ENCODE measurements around the gene ZMYND10.

ZMYND10 gene

DNA sequence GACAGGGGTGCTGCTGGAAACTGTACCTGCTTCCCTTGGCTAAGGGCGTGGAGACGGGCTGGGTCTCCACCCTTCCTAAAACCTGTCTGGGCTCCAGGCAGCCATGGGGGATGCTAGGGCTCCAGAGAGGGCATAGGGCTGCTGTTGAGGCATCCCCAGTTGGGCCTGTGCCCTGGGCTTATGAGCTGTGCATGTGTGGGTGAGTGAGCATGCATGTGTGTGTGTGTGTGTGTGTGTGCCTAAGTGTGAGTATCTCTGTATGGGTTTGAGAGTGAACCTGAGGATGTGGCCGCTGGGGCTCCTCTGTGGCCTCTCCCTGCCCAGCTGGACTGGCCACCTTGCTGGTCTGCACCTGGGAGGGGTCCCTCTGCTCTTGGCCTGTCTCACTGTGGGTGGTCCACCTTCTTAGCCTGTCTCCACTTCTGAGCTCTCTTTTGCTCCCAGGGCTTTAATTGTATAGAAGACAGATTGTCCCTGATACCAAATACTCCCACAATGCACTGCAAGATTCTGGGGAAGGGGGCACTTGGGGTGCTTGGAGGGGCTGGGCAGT, 25.7 kb upstream of the ZMYND10 start:
- DNase-seq, result no peak

DNA sequence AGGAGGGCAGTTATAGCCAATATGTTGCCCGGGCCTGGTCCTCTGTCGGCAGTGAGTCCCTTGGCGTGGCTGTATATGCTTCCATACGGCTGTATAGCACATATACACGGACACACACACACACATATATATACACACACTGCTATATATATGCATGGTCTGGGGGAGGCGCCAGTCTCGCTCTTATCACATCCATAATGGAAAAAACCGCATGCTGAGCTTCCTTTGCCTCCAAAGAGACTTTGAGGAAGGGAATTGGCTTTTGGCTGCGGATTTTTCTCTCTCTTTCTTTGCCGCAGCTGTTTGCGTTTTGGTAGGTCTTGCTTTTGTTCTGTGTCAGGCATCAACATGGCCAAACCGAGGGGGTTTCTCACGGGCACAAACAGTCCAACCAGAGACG, 25.1 kb upstream of the ZMYND10 start:
- no peak for DNase-seq

DNA sequence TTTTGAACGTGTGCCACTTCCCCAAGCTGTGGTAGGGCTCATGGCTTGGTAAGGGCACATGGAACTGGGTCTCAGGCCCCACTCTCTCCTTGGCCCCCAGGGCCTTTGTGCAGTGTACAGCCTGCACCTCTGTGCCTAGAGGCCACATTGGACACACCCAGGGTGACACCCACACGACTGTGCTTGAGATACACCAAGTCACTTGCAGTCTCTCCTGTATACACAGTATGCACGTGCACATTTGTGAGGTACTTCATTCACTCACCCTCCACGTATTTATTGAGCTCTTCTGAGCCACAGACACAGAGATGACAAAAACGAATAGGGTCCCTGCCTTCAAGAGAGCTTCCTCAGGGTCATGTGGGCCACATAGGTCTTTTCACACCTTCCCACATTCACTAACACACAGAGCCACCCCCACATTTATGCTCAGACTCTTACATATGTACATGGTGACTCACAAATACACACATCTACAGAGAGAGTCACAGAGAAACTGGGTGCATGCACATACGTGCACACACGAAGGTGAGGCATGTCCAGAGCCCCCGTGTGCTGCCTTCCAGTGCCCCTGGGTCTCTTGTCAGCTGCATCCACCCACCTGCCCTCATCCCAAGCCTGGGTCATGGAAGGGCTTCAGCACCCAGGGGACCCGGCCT, 23.6 kb upstream of the ZMYND10 start:
- DNase-seq, result no peak

DNA sequence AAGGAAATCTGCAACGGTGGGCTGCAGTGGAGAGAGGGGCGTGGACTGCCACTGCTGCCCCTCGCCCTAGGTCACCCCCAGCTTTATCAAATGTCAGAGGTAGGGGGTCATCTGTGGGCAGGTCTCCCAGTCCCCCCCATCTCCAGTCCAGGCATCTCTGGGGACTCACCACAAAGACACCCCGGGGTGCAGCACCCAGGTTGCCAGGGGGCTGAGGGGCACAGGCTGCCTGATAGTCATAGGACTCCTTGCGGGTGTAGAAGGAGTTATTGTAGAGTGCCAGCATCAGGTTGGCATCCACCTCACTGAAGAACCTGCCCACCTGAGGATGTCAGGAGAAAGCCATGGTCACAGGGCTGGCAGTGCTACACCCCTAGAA, 20.3 kb upstream of the ZMYND10 start:
- no peak for DNase-seq

DNA sequence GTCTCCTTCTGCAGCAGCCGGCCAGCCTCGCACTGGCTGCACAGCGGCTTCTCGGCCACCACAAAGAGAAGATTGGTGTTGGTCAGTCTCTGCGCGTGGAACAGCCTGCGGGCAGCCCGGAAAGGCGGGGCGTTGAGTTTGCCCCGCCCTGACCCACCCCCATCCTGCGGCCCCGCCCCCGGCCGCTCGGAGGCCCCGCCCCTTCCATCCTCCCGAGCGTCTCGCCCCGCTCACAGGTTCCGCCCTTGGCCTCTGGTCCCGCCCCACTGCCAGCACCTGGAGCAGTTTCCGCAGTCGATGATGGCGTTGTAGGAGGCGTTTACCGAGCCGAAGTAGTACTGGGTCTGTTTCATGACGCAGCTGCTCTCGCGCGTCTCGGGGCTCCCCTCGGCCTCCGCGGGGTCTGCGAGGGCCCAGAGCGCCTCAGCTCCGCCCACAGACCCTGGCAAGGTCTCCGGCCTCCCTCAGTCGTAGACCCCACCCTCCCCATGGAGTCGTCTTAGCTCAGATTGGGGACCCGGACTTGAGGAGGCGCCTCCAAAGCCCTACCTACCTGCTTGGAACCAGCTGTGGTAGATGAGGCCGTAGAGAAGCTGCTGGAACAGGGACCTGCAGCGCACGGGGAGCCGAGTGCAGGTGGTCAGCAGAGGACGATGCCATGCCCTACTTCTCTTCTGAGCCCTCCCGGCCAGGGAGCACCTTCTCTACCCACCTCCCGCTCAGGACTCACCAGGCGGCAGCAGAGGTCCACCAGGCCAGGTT, 19.7 kb upstream of the ZMYND10 start:
- peak in 54 of 56 donors; percentile 12 to 88 (median 62) for DNase-seq

DNA sequence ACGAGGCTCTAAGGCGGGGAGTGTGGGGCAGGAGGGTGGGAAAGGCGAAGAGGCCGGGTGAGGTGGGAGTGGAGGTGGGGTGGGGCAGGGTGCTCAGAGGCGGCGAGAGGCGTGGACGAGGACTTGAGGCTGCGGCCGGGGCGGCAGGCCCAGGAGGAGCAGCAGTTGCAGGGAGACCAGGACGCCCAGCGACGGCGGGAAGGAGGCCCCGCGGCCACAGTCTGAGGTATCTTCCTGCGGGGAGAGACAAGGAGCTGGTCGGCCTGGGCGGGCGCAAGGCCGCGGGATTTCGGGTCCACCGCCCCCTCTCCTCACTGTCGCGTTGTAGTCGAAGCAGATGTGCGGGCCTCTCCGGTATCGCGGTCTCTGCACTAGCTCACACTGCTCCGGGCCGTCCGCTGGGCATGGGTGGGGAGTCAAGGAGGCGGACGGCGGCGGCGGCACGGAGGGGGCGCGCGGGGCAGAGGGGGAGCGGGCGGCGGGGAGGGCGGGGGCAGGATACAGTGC, 19.1 kb upstream of the ZMYND10 start:
- DNase-seq, result no peak

DNA sequence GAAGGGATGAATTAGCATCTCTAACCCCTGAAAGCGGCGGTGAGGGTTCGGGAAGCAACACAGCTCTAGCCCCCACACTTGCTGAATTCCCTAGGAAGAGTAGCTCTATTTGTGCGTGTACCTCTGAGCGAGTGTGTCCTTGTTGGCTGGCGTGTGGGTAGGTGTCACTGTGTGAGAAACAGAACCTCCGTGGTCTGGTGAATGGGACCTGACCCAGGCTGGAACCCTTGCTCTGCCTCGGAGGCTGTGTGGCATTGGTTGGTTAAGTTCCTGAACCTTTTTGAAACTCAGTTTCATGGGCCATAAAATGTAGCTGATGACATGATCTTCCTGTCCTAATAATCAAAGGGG, 14.2 kb upstream of the ZMYND10 start:
- no peak for DNase-seq

DNA sequence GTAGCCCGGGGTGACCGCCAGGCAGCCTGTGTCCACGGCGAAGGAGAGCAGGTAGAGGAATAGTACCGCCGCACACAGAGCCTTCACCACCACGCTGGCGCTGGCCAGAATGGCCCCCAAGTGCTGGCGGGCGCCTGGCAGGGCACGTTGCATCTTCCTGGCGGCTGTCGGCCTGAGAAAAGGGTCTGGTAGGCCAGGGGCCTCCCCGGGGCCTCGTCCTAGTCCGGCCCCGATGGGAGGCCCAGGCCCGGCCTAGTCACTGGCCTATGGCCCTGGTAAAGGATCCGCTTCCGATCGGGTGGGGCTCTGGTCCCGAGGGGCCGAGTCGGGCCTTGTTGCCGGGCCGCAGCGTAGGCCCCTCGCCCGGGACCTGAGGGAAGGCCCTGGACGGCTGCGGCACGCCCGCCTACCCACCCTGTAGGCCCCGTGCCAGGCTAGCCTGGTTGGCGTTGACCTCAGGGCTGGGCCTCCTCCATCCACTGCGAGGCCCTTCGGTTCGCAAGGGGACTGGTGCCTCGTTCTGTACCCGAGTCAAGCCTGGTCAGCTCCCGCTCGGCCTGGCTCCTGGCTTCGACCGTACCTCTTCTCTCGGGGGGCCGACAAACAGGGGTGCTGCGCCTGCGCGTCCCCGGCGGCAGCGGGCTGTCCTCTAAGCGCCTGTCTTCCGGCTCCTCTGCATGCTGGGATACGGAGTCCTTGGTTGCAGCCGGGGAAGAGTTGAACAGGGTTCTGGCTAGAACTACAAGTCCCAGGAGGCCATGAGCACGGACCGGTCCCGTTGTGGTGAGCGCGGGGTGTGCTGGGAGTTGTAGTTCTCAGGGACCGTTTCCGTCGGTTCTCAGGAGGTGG, 13.6 kb upstream of the ZMYND10 start, which contains the start of gene TMEM115:
TSS of gene TMEM115 (minus strand) at position 611 of the 849 bp plus-strand sequence. CDS start at position 153, 458 bp downstream.
- DNase-seq, result peak; percentile 86 to 100 (median 99)

DNA sequence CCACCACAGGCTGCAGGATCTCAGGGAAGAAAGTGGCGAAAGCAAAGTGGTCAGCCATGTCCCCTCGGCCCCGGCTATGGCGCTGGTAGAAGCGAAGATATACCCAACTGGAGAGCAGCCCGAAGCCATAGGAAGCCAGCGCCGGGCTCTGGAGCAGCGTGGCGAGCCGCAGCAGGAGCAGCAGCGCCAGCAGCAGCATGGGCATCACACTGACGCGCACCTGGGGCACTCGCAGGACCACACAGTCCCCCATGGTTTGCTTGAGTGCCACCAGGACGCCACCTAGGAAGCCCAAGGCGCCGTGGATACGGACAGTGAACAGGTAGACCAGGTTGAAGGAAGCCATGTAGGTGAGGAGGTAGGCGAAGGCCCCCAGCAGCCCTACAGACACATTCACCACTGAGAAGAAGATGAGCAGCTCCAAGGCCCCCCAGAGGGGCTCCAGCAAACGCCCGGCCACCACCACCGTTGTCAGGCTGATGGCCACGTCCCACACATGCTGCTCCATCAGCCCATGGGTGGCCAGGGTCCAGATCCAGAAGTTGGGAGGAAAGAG, 12.9 kb upstream of the ZMYND10 start:
- DNase-seq, result no peak

DNA sequence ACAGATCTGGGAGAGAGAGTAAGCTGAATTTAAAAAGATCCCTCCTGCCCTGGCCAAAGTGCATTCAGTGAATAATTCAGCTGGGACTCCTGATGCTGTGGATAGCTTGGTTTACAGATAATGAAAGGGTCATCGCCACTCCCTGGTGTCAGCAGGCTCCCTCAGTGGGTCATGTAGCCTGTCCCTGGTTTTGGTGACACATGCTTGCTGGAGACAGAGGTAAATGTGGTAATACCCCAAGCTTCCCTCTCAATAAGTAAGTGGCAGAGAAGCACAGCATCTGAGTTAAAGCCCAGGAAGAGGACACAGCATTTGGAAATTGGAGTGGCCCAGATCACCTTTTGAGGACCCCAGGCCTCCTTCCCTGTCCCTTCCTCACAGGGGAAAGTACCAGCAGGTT, 11.9 kb upstream of the ZMYND10 start:
- no peak for DNase-seq

DNA sequence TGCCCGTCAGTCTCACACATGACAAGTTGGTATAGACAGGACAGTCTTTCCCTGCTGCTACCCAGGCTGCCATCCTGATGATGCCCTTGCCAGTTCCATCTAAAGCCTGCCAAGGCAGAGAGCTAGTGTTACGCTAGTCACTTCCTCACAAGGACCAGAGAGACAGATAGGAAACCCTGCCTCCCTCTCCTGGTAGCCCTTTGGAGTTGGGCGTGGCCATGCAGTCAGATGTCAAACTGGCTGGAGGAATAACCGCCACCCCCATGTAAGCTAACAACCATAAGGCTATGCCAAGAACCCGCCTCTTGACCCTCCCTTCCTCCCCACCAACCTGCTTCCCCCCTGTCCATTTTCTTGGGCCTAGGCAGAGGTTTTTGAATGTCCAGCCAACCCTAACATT, 11.0 kb upstream of the ZMYND10 start:
- no peak for DNase-seq

DNA sequence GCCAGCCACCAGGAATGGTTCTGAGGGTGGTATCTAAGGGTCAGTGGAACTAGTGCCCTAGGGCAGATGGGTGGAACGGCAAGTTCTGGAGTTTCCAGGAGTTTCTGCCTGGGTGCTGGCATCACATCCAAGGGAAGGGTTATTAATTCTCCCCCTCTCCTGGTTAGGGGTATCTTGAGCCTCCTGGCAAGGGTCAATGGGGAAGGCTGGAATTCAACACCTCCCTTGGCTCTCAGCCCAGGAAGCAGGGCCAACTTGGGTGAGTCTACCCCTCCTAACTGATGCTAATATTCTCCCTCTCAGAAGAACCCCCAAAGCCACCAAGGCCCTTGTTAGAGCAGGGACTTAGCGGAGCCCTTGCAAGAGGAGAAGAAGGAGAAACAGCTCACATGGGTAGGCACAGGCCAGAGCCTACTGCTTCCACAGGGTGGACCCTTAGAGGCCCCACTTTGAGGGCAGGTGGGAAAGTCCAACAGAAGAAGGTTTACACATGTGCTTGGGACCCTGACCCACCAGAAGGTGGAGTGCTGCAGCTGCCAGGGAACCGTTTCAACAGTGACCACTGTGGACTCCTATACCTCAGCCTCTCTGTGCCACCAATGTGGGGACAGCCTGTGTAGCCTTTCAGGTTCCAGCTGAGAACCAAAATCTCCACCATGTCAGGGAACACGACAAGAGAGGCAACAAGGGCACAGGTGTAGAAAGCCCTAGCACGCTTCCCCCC, 10.5 kb upstream of the ZMYND10 start:
- no peak for DNase-seq

DNA sequence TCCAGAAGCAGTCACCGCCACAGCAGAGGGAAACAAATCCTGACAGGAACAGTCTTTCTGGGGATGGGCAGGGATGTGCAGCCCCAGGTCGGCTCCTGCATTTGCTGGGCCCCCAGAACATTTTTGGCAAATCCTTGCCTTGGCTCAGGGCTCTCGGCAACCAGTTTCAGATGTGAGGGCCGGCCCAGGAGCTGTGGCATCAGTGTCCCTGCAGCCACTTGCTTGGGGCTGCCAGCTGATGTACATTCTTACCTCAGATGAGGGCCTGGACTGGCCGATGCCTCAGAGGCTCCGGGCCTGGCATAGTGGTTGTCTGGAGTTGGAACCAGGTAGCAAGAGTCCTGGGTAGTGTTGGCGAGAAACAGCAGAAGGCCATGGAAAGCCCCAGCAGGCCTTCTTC, 9.3 kb upstream of the ZMYND10 start:
- no peak for DNase-seq

DNA sequence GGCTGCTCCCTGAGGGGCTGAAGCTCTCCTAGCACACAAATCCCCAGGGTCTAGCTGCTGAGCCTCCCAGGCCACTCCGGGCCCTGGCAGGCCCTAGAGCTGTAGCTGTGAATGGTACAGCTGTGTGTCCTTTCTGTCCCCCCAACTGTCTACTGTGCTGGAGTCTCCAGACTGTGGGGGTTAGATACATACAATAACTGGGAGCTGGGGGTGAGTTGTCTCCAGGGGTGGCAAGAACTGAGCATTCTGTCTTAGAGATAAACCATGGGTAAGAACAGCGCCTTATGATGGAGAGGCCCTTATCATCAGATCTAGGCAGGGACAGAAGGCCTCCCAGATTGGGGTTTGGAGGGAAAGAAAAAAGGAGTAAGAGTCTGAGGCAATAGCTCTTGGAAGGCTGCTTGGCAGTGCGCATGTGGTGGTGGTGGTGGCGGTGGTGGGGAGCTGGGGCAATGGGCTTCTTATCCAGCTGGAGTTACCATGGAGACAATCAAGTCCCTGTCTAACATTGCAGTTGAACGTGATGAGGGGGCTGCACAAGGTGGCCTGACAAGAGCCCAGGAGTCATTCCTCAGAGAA, 8.7 kb upstream of the ZMYND10 start:
- no peak for DNase-seq

DNA sequence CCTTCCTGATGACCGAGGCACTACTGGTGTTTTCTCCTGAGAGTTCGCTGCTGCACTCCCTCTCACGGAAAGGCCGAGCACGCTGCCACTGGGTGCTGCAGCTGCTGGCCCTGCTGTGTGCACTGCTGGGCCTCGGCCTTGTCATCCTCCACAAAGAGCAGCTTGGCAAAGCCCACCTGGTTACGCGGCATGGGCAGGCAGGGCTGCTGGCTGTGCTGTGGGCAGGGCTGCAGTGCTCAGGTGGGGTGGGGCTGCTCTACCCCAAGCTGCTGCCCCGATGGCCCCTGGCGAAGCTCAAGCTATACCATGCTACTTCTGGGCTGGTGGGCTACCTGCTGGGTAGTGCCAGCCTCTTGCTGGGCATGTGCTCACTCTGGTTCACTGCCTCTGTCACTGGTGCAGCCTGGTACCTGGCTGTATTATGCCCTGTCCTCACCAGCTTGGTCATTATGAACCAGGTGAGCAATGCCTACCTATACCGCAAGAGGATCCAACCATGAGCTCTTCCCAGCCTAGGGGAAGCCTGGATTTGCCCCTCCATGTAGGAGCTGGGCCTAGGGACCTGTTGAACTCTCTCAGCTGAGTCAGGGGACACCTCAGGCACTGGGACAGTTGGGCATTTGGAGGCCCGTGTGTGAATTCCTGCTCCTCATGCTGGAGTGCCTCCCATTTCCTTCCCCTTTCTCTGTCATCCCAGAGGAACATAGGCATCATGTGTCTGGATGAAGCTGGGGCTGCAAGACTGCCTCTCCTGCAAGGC, 7.9 kb upstream of the ZMYND10 start:
- DNase-seq, result no peak

DNA sequence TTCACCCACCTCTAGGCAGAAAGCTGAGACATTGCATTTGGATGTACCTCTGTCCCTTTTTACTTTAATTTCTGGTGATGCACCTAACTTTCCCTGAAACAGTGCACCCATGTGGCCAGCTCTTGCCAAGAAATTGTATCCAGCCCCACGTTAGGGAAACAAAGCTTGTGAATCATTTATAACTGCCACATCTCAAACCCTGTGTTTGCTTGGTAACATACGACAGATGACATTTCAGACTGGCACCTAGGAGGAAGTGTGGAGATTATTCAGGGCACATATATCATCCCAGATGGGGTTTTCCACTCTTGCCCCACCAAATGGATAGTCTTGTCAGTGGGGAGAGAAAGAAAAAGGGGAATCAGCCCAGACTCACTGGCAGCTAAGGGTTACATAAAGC, 7.2 kb upstream of the ZMYND10 start:
- no peak for DNase-seq

DNA sequence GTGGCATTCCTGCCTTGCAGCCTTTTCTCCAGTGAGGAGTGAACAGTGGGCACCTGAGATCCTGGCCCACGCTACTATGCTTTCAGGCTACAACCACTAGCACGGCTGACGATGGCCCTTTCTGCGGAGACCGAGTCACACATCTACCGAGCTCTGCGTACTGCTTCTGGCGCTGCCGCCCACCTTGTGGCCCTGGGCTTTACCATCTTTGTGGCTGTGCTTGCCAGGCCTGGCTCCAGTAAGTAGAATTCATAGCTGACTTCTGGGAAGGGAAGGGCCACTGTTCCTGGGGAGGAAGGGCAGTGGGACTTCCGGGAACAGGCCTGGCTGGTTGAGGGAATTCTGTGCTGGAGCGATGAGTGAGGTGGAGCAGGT, 5.8 kb upstream of the ZMYND10 start:
- DNase-seq, result no peak

DNA sequence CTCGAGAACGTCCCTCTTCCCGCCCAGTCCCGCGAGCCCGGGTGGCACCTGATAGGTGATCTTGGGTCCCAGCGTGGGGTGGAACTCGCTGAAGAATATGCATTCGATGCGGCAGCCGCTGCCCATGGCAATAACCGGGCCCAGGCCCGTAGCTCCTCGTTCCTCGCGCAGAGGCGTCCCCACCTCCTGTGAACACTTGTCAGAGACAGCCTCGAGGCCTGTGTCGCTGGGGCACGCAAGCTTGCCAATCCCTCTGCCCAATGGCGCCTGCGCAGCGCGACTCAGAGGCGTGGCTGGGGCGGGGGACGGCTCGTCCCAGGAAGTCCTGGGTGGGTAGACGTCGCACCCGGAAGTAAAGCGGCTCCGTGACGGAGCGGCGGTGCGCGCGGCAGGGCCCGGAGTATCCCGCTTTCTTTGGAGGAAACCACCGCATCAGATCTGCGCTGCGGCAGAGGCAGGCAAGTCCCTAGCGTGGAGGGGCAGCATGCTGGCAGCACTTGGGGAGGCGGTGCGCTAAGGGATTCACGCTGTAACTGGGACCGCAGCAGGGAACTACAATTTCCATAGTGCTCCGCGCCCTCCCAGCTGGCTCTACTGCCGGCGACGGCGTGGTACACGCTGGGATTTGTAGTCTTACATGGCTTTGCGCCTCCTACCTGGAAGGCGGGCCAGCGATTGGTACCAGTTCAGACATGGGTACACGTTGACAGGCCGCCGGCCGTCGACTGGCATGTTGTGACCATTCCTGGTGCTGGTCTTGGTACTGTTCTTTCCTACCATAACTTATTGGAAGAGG, 5.2 kb upstream of the ZMYND10 start, which contains the start of the genes CYB561D2 and NPRL2:
TSS of gene CYB561D2 (plus strand) at position 336 of the 796 bp plus-strand sequence. CDS start 572 bp downstream, outside the sequence.
TSS of gene NPRL2 (minus strand) at position 249 of the 796 bp plus-strand sequence. CDS start at position 126, 123 bp downstream.
- peak; percentile 86 to 99 (median 97) for DNase-seq

DNA sequence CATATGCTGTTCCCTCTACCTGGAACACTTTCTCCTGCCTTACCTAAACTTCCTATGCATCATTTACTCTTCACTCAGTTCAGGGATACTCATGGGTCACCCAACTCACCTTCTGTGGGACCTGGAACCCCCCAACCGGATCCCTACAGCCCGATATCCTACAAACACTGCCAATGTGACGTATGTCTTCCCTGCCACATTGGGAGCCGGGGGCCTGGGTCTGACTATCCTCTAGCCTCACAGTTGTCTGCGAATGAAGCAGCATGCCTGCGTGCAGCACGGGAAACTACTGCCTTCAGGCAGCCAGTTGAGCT, 4.6 kb upstream of the ZMYND10 start:
- DNase-seq, result peak in 1 of 56 donors; percentile 49
